ENCODE results near the gene KIF18A. TPM values are rescaled to one million over a fixed set of nuclear protein-coding genes. Genes with fewer than 3 reads are reported as not detected.

KIF18A gene
- total and polyA plus RNA-seq, 2 of the 8 experiments (the other 6 are each of a cell fraction or from before 2014, with no cell fraction given): 4.0 to 23.3 TPM

DNA sequence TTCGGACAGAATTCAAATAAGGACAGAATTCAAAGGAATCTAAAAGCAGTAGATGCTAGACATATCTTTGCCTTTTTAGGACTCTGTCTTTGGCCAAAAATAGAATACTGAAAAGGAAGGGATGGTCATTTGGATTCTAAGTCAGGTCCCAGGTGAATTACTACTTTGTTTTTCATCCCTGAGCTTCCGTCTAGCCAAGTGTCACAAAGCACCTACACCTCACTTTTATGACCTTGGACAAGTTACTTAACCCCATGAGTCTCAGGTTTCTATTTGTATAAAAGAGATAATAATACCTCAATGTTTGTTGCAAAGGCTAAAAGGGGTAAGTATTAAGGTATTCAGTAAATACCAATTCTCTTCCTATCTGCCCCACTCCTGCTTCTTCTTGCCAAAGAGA lies 7.3 kb downstream of the KIF18A start:
- H3K36me3 ChIP-seq (ENCODE audit: control insufficient read depth in 2 of 4, insufficient read depth in 4 of 4, low read length in 3 of 4): peaks cover 0 to 8% (median 0%) of the 10 kb centered on the region in 4 experiments; a peak in 3 of 8 replicates
- CTCF ChIA-PET (ENCODE audit: partially characterized antibody): no interaction called here
- no peak overlapping the region for H3K14ac ChIP-seq (ENCODE audit: insufficient read length)
- no peak overlapping the region for H2BK15ac ChIP-seq (ENCODE audit: low read length)
- no peak overlapping the region for H2AK5ac ChIP-seq (ENCODE audit: low read depth, low read length)
- H3K9me3 ChIP-seq (ENCODE audit: insufficient read depth in 2 of 2, low read depth in 1 of 2, low read length in 1 of 2): no peaks in the 10 kb centered on the region
- POLR2A ChIA-PET (ENCODE audit: partially characterized antibody): interaction anchor here (0.6 kb wide), 1 partner anchor 502 kb away, joined by 3 read pairs; no protein-coding TSS in a partner anchor
- no peak overlapping the region for H4K91ac ChIP-seq (replicated peaks; ENCODE audit: insufficient read length, low read length)
- TF ChIP-seq SP4 (IDR thresholded peaks at IDR 0.05; ENCODE audit: low read length) (no peak), RNF2 (IDR thresholded peaks at IDR 0.05; ENCODE audit: borderline replicate concordance, low read depth, low read length, missing control alignments, poor library complexity, severe bottlenecking) (no peak), CBX8 (IDR thresholded peaks at IDR 0.05; ENCODE audit: borderline replicate concordance, low read depth, low read length) (no peak), CREB1 (IDR thresholded peaks at IDR 0.05) (no peak), TAF7 (optimal IDR thresholded peaks at IDR 0.05; ENCODE audit: borderline replicate concordance, low read depth, low read length) (no peak), SIRT6 (IDR thresholded peaks at IDR 0.05; ENCODE audit: low read length) (no peak), EGR1 (IDR thresholded peaks at IDR 0.05; ENCODE audit: borderline replicate concordance, low read depth, low read length) (no peak), BCL11A (IDR thresholded peaks at IDR 0.05; ENCODE audit: low read depth in 2 of 2, low read length in 2 of 2) (no peak), MAFK (IDR thresholded peaks at IDR 0.05; ENCODE audit: low read depth, low read length) (no peak), TBP (IDR thresholded peaks at IDR 0.05; ENCODE audit: low read depth, low read length) (no peak)
- peaks cover 3 to 79% of the 10 kb centered on the region in 2 experiments; a peak in 3 of 4 replicates for H3K79me2 ChIP-seq (ENCODE audit: control insufficient read depth in 1 of 2, insufficient read depth in 2 of 2, low read length in 2 of 2)
- 90% methylated on average over 2 of the region's 2 CpGs; no CpG with 5 or more reads in 1 of the 2 experiments for WGBS, 2 experiments (ENCODE audit: extremely low coverage in 1 of 2, insufficient coverage in 1 of 2, insufficient read length in 1 of 2, insufficient replicate concordance in 2 of 2, low coverage in 1 of 2, low lambda C conversion rate in 2 of 2, missing lambda C conversion rate in 1 of 2)
- H4K8ac ChIP-seq (ENCODE audit: extremely low read depth, insufficient read depth, low read length): no peak overlapping the region
- H2BK20ac ChIP-seq (ENCODE audit: low read length): no peak overlapping the region
- H4K20me1 ChIP-seq (replicated peaks in 1 of 2; ENCODE audit: control insufficient read depth in 1 of 2, insufficient read depth in 2 of 2, low read length in 2 of 2): no peaks in the 10 kb centered on the region
- FAIRE-seq (no peak), DNase-seq (ENCODE audit: low read depth in 1 of 2, low spot score in 2 of 2) (no peak)
- H3K56ac ChIP-seq (replicated peaks; ENCODE audit: insufficient read length, low read depth, low read length): no peak overlapping the region
- no peak overlapping the region for H3K18ac ChIP-seq (ENCODE audit: extremely low read depth, low read length)
- no peak overlapping the region for H3K23ac ChIP-seq (ENCODE audit: insufficient read length)
- no peak overlapping the region for H3K4ac ChIP-seq (replicated peaks; ENCODE audit: insufficient read length, low read depth, low read length)
- H3K4me3 ChIP-seq (ENCODE audit: extremely low read depth in 1 of 4, insufficient read depth in 2 of 4, low read depth in 3 of 4, low read length in 4 of 4): no peak overlapping the region
- no peak overlapping the region for H2BK120ac ChIP-seq (replicated peaks; ENCODE audit: low read depth, low read length)
- no peak overlapping the region for H3K4me2 ChIP-seq (ENCODE audit: insufficient read depth in 1 of 2, low read depth in 2 of 2, low read length in 2 of 2)
- H4K5ac ChIP-seq (ENCODE audit: insufficient read length, low read depth, low read length): no peak overlapping the region
- H3K4me1 ChIP-seq (replicated peaks in 1 of 4; ENCODE audit: control insufficient read depth in 3 of 4, insufficient read depth in 4 of 4, low read length in 3 of 4): no peaks in the 10 kb centered on the region; a peak in 1 of 7 replicates
- H3K27me3 ChIP-seq (replicated peaks in 1 of 4; ENCODE audit: control insufficient read depth in 3 of 4, extremely low read depth in 1 of 4, insufficient read depth in 3 of 4, low read length in 3 of 4): no peaks in the 10 kb centered on the region
- H3K9ac ChIP-seq (replicated peaks in 1 of 4; ENCODE audit: extremely low read depth in 1 of 4, low read depth in 3 of 4, low read length in 3 of 4): no peak overlapping the region
- H3K27ac ChIP-seq (ENCODE audit: low read depth, low read length): no peak overlapping the region
- H3K23me2 ChIP-seq (ENCODE audit: low read depth, low read length): no peaks in the 10 kb centered on the region
- no peaks in the 10 kb centered on the region; the same call in 1 of the 2 replicates for H3K79me1 ChIP-seq (ENCODE audit: low read depth, low read length)
- no peak overlapping the region for H2BK12ac ChIP-seq (ENCODE audit: low read depth, low read length)
- H2AFZ ChIP-seq (ENCODE audit: low read length): no peak overlapping the region
- no peak overlapping the region for H2BK5ac ChIP-seq (ENCODE audit: low read depth, low read length)
